Right atrium auricular region (tissue), 2 donors: ENCODE data around the gene ZNF362. TPM values are rescaled to one million over a fixed set of nuclear protein-coding genes. Genes with fewer than 3 reads are reported as not detected.

ENCODE experiments used
- DNase-seq: peaks from one replicate; pipeline ENCODE4 v3.0.0-alpha.2; 2019; ENCODE audit warnings: low spot score
- H3K27ac ChIP-seq, 2 donors: fragments of 200-600 bp; sonication (generic); 1 replicate in 1 of 2; 2 replicates in 1 of 2; pipeline ENCODE4 v1.5.1; 2016 to 2019
- H3K27me3 ChIP-seq, 2 donors: fragments of 200-600 bp; sonication (generic); one replicate each; pipeline versions ENCODE4 v1.5.1 to v1.6.0; 2017 to 2019
- H3K36me3 ChIP-seq: fragments of 200-600 bp; sonication (generic); one replicate; pipeline ENCODE4 v1.5.1; 2016
- H3K4me1 ChIP-seq, 2 donors: fragments of 200-600 bp; sonication (generic); one replicate each; pipeline versions ENCODE4 v1.5.1 to v1.6.0; 2017 to 2019
- H3K4me3 ChIP-seq, 2 donors: fragments of 200-600 bp; sonication (generic); 1 replicate in 1 of 2; 2 replicates in 1 of 2; pipeline ENCODE4 v1.5.1; 2017 to 2019; ENCODE audit warnings: mild to moderate bottlenecking in 1 of 2, moderate library complexity in 1 of 2
- H3K9me3 ChIP-seq, 2 donors: fragments of 200-600 bp; sonication (generic); one replicate each; pipeline ENCODE4 v1.5.1; 2019
- CTCF ChIP-seq, 2 donors: fragments of 200-600 bp; sonication (generic); IDR thresholded peaks; one replicate each; pipeline ENCODE4 v1.5.1; 2019; ENCODE audit warnings: antibody characterized with exemption in 2 of 2
- total RNA-seq, 2 donors: library from RNA; depleted of rRNA; stranded (reverse); fragments of >200 nt; gene quantifications; one replicate each; pipeline ENCODE4 v1.1.0, GENCODE V29; 2016

ZNF362 gene
- total RNA-seq, 2 donors from 2014 or later, result 23.5 to 50.5 TPM

- Histone ChIP-seq H3K4me1 (peaks cover 0 to 75% of the 10 kb centered on the region in 2 donors), H3K9me3 (no peaks in the 10 kb centered on the region), H3K4me3 (no peak overlapping the region), H3K27ac (no peak overlapping the region), H3K27me3 (no peaks in the 10 kb centered on the region), H3K36me3 (no peaks in the 10 kb centered on the region)
- TF ChIP-seq CTCF (IDR thresholded peaks at IDR 0.05), result no peak
- DNase-seq, result no peak
Observed at GRCh38 chr1:33259879-33260278, 3.6 kb downstream of the ZNF362 start.

- Histone ChIP-seq H3K27ac (no peak overlapping the region), H3K27me3 (no peaks in the 10 kb centered on the region), H3K9me3 (no peaks in the 10 kb centered on the region), H3K4me3 (no peak overlapping the region), H3K36me3 (no peaks in the 10 kb centered on the region), H3K4me1 (peaks cover 0 to 76% of the 10 kb centered on the region in 2 donors)
- no peak for TF ChIP-seq CTCF (IDR thresholded peaks at IDR 0.05)
- no peak for DNase-seq
Observed at GRCh38 chr1:33260439-33260838, 4.1 kb downstream of the ZNF362 start.

GRCh38 chr1:33261344-33261743 is 5.1 kb downstream of the ZNF362 start:
- H3K27ac ChIP-seq, result no peak overlapping the region
- DNase-seq, result no peak
- TF ChIP-seq CTCF (IDR thresholded peaks at IDR 0.05), result no peak
- H3K27me3 ChIP-seq, result no peaks in the 10 kb centered on the region
- H3K9me3 ChIP-seq, result no peaks in the 10 kb centered on the region
- H3K4me3 ChIP-seq, result no peak overlapping the region
- H3K36me3 ChIP-seq, result no peaks in the 10 kb centered on the region
- H3K4me1 ChIP-seq, result peaks cover 0 to 82% of the 10 kb centered on the region in 2 donors

GRCh38 chr1:33263890-33264504 is 7.7 kb downstream of the ZNF362 start:
- peaks cover 0 to 81% of the 10 kb centered on the region in 2 donors for H3K4me1 ChIP-seq
- no peak for TF ChIP-seq CTCF (IDR thresholded peaks at IDR 0.05)
- no peaks in the 10 kb centered on the region for H3K36me3 ChIP-seq
- H3K9me3 ChIP-seq, result no peaks in the 10 kb centered on the region
- H3K4me3 ChIP-seq, result no peak overlapping the region
- peak overlapping the region in 1 of 2 donors; percentile 29 for H3K27ac ChIP-seq
- no peak for DNase-seq
- H3K27me3 ChIP-seq, result no peaks in the 10 kb centered on the region

GRCh38 chr1:33265780-33266605 is 9.7 kb downstream of the ZNF362 start:
- no peak overlapping the region for H3K4me3 ChIP-seq
- DNase-seq, result no peak
- H3K36me3 ChIP-seq, result peaks cover 9% of the 10 kb centered on the region
- H3K9me3 ChIP-seq, result no peaks in the 10 kb centered on the region
- H3K27me3 ChIP-seq, result no peaks in the 10 kb centered on the region
- H3K27ac ChIP-seq, result no peak overlapping the region
- no peak for TF ChIP-seq CTCF (IDR thresholded peaks at IDR 0.05)
- H3K4me1 ChIP-seq, result peaks cover 0 to 77% of the 10 kb centered on the region in 2 donors
